Measurements from ENCODE around the gene LYPD6B.
A peak's percentile ranks its signal among the peaks of the same experiment; 100 is the strongest.

The LYPD6B gene

DNA sequence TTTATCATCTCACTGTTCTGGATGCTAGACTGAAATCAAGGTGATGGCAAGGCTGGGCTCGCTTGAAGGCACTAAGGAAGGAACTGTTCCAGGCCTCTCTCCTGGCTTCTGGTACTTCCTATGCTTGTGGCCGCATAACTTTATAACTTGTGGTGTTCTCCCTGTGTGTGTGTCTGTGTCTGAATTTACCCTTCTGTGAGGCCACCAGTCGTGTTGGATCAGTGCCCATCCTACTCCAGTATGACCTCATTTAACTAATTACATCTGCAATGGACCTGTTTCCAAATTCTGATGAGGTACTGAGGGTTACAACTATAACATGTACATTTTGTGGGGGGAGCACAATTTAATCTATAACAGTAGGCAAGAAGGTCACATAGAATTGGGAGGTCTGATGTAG lies 41.6 kb downstream of the LYPD6B start:
- DNase-seq, result no peak

DNA sequence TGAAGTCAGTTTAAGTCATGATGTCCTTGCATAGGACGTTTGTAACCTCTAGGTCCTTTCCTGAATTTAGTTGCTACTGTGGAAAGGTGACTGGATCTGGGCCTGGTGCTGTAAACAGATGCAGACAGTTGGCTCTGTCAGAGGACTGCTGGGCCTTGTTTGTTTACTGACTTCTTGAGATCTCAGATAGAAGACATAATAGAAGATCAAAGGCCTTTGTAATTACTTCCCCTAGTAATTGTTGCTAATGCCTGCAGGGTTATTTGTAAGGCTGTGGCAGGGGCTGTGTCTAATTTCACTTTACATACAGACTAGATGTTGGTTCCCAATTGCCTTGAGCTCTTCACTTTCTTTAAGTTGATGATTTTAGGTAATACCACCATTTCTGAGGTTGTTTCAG lies 42.5 kb downstream of the LYPD6B start:
- peak; percentile 19 for DNase-seq

DNA sequence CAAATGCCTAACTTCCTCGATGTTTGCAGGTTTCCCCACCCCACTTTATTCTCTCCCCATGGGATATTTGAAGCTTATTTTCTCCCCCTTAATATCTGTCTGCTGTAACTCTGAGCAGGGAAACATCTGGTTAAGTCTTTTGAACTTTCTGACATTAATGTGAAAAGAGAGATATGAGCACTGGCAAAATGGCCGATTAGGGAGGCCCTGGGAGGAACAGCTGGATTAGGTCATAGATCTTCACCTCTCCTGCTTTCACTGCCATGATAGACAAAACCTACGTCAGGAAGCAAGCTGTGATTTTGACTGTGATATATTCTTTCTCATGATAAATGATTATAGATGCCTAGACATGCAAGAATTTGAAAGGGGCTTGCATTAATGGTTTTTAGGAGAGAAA lies 43.6 kb downstream of the LYPD6B start:
- DNase-seq, result no peak

DNA sequence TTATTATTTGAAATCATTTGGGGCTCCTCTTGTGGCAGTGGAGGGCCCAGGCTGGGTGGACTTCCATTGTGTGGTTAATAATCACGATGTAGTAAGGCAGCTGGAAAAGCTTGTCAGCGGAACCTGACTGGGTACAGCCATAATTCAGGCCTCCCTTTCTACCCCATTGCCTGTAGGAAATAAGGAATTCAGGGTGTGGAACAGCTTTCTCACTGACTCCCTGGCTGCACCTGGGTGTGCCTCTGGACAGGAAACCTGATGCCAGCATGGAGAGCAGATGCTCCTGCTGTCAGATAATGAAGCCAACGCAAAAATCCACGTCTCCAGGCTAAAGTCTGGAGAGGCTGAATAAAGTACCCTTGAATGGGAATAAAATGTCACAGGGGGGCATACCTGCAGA lies 44.2 kb downstream of the LYPD6B start:
- peak; percentile 12 for DNase-seq

DNA sequence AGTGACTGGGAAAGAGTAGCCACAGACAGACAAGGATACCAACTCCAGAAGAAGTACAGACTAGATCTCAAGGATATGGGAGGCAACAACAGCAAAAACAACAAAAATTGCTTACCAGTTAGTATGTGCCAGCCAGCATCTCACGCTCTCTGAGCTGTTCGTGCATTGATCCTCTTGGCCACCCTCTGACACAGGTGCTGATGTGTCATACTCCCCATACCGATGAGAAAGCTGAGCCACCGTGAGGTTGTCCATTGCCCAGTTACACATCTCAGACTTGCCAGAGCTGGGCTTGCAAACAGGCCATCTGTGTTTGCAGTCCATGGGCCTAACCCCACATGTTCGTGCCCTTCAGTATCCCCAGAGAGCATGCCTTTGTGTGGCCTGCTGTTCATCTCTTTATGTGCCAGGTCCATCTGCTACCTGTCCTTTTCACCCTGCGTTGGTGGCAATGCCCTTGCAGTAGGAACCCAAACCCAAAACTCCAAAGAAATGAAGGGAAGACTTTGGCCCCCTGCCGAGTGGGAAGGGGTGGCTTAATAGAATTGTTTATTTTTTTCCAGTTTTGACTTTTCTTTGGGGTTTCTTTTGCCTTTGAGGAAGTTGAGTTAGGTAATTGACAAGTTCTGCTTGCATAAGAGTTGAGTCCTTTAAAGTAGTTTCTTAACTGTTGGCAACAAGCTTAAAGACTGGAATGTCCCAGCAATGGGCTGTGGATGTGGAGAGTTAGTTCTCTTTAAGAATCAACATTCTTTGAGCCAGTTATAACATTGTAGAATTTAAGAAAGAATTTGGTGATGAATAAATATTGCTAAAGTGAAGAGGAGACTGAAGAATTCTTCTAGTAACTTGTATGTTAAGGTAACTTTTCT lies 46.7 kb downstream of the LYPD6B start:
- DNase-seq, result no peak

DNA sequence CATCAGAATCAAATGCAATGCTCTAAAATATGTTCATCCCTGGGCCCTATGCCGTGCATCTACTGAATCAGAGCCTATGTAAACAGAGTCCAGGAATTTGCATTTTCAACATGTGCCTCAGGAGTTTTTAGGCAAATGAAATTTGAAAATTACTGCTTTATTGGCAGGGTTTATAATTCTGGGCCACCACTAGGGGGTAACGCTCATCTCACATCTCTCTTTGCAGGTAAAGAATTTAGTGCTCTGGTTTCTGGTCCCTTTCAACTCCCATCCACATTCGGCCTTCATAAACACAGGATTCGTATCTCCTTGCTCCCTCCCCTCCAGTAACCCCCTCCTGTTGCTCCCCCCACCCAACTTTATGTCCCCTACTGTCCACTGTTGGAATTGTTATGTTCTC lies 49.3 kb downstream of the LYPD6B start:
- DNase-seq, result peak; percentile 28

DNA sequence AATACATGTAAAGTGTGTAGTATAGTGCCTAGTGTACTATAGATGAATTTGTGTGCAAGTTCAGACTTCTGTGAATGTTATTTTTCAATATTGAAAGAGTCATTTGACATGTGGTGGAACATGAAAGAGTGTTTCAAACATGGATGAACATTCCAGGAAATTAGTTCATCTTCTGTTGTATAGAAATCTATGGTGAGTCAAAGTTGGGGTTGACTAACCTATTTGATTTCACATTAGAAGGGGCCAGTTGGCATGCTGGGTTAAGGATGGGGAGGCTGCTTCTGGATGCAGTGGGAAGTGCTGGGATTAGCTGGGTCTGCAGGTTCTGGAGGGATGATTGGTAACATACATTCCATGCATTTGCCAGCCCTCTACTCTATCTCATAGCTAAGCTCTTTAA lies 50.6 kb downstream of the LYPD6B start:
- DNase-seq, result no peak

DNA sequence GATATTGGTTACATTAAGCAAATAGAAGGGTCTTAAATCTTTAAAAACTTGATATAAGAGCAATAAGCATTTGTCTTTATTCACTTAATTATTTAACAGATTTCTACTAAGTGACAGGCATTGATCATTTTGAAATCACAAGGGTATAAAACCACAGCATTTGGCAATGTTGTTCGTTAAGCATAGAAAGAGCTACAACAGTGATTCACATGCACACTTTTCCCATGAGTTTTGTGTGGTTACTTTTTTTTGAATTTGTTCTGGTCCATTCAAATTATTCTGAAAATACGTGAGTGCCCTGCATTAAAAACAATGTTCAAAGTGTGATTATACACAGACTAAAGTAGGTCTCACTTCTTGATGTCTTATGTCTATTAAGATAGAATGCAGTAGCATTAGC lies 52.2 kb downstream of the LYPD6B start:
- no peak for DNase-seq

DNA sequence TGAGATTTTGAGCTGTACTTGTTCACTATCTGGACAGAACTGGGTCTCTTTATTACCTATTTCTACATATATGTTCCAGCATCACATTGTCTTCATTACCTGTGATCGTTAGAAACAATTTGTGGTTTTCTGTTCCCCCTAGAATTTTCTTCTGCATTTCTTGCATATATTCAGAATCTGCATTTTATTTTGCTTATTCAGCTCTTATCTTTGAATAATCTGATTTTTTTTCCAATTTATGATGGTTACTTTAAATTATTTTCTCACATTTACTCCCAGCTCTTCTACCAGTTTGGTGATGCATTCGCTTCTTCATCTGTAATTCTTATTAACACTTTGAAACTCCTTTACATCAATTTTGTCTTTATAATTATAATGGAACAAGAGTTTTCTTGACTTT lies 55.1 kb downstream of the LYPD6B start:
- no peak for DNase-seq

DNA sequence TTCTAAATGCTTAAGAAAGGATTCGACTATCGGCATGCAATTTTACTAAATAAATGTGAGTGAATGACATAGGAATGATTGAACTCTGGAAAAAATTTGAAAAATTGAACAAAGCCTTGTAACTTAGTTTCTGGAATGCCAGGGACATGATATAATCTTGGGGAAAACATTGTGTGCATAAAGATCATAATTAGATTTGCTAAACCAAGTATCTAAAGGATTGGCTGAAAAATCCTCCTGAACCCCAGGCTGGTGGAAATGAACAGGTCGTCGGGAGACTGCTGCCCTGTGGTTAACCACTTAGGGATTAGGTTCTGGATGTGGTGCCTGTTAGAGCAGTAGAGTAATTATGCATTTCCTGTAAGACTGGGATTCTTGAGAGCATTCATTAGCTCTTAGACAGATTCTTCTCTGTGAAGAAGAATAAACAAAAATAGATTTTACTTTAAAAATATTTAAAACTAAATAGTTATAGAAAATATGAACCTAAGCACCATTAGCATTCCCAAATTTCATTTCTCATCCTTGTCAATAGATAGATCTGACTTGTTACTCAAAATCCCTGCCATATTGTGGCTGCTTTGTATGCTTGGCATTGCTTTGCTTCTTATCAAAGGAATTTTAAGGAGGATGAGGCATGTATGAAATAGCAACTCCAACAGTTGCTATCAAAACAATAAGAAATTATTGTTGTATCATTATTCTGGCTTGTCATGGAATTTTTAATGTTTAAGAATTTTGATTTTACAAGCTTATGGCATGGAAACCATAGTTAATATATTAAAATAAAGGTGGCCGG lies 55.9 kb downstream of the LYPD6B start:
- no peak for DNase-seq

DNA sequence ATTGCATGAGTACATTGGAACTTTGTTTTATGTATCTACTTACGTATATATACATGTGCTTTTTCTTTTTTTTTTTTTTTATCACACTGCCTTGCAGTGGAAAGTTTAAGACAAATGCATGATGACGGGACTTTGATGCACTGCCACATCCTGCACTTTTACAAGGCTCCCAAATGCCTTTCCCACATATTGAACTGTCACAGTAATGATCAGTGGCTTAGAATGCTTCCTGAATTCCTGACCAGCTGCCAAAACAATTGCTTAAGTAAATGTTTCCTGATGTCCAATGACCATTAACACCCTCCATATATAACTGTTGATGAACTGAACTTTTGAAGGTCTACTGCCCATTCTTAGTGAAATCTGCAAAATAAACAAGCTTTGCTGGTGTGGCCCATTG lies 60.2 kb downstream of the LYPD6B start:
- no peak for DNase-seq

DNA sequence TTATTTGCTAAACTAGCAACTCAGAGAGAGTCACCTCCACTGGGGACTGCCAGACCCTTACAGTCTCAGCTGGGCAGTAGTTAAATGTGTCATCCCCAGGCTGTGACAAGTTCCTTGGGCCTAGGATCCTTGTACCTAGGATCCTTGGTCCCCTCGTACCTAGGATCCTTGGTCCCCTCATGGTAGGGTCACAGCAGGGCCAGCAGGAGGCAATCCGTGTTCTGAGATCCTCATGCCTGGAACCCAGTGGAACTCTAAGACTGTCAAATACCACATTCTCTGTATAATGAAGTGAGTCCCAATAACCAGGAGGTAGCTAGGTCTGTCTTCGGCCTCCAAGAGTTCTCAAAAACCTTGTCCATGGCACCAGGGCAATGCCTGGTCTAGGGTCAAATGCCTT lies 60.8 kb downstream of the LYPD6B start:
- DNase-seq, result no peak

DNA sequence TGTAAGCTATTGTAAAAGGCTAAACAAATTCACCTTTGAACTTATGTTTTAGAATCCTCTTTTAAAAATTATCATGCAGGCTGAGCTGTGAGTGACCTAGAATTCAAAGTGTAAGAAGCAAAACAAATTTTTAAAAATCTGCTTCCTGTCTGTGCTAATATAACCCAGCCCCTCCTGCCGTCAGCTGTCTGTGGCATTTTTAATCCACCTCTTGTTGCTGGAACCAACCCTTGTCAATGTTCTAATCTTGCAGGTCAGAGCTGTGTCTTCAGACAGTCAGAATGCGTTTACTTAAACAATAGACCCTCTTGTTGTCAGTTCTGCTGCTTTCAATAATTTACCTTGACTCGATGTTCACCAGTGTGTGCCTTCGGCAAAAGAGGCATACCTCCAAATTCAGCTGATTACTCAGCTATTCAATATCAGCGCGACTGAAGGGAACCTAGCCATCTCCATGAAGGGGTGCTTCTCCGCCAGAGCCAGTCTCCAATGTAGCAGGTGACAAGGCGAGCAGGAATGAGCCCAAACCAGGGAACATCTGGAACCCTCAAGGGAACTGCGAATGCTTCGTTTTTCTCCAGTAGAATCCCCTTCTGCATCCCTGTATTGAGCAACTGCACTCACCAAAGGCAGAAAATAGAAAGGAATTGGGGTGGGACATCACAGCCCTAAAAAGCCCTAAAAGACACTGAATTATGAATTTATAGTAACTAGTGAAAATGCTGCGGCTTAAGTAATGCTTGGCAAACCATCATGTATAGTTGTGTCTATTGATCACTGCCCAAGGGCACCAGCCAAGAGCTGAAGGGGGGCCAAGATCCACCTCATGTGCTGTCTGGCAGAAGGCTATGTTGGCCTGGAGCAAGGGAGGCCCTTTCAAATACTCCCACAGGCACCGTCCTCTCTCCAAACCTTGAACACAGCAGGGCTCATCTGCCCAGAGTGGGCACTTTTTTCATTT lies 62.5 kb downstream of the LYPD6B start:
- DNase-seq, result no peak

DNA sequence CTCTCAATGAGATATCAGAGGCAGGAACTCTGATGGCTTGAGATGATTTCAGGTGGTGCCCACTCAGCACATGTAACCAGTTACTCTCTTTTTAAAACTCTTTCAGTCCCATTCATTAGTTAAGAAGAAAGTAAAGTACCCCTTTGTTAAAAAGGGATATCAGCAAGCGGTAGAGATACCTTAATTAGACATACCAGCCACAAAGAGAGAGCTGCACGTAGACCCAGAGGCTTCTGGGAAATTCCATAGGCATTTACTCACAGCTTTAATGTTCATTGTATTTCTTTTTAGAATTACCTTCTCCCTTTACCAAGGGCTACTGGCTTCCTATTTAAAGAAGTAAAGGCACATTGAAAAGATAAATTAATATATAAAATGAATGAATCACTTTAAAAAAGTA lies 63.3 kb downstream of the LYPD6B start:
- no peak for DNase-seq

DNA sequence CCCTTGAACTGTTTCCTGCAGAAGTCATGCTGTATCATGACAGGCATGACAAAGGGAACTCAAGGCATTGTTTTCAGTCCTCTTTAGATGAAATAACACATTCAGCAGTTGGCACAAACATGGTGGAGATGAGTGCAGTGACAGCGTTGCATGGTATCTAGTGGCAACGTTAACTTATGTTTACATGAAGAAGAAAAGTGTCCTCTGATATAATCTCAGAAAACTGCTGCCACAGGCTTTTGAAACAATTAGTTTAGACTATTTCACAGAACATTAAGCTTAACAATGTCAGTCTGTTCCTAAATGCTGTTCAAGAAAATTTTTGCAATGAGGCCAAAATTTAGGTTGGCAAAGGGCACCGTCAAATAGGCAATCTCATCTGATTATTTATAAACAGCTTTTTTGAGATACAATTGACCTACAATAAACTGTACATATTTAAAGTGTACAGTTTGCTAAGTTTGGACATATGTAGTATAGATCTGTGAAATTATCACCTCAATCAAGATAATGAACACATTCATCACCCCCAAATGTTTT lies 64.7 kb downstream of the LYPD6B start:
- no peak for DNase-seq

DNA sequence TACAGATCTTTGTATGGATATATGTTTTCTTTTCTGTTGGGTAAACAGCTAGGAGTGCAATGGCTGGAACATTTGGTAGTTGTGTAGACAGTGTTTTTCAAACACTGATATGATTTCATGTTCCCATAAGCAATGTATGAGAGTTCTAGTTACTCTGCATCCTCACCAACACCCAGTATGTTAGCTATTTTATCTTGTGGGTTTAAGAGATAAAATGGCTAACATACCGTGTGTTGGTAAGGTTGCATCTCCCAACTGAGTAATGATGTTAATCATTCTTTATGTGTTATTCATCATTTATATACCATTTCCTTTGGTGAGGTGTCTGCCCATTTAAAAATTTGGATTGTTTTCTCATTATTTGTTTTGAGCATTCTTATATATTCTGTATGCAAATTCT lies 65.7 kb downstream of the LYPD6B start:
- DNase-seq, result no peak

DNA sequence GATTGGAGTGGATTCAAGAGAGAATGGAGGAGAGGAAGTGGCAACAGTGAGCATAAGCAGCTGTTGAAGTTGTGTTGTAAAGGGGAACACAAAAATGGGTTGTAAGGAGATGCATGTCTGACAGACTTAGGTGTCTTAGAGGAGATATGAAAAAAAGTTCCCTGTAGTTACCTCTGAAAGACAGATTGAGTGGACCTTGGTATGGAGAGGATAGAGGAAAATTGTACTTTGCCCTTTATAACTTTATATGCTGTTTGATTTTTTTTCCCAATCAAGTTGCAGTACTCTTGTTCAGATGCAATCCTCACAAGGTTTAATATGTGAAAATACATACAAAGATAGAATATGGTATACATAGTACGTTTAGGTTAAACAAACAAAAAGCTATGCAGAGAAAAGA lies 73.6 kb downstream of the LYPD6B start:
- no peak for DNase-seq

DNA sequence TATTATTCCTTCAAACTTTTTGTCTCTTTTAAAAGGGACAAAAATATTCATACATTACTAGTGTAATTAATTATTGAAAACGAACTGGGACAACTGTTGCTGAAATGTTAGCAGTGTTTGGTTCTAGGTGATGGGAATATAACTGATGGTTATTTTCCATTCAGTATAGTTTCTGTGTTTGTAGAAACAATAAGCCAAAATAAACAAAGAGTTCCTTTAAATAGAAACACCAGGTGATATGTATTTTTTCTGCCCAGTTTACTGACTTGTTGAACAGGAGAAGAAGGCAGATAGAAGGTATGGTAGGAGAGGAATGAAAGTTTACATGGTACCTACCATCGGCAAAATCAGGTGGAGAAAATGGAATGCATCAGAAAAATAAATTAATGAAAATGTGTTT lies 74.2 kb downstream of the LYPD6B start:
- peak; percentile 13 for DNase-seq

DNA sequence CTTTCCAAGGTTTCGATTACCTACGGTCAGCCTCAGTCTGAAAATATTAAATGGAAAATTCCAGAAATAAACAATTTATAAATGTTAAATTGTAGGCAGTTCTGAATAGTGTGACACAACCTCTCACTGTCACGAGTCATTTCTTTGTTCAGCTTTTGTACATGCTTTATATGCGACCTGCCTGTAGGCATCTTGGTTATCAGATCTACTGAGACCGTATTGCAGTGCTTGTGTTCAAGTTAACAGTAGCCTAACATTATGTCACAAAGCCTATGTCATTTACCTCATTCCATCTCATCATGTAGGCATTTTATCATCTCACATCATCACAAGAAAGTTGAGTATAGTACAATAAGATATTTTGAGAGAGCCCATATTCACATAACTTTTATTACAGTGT lies 77.3 kb downstream of the LYPD6B start:
- DNase-seq, result no peak

DNA sequence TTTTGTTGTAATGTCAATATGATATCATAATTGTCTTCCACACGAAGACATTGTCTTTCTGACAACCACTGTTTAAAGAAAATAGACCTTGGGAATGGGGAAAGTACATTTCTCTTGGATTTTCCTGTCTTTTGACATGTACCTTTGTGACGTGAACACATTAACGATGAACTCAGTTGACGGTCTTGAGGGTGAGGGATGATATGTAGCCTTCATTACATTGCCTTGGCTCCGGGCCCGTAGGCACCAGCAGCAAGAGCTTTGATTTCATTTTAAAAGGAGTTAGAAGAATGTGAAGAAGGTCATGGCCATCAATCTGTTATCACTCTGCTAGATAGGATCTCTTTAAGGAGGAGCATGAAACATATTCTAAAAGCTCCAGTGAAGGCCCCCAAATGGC lies 80.9 kb downstream of the LYPD6B start:
- no peak for DNase-seq

DNA sequence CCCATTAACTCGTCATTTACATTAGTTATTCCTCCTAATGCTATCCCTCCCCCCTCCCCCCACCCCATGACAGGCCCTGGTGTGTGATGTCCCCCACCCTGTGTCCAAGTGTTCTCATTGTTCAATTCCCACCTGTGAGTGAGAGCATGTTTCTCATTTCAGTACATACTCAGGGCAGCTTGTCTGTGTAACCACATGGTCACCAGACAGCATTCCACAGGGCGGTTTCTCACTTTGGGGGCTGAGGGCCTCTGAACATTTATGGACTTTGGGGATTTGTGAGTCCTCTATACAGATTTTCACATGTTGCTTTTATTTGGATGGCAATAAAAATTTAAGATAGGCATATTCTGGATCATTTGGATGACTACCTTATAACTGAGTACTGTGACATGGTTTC lies 84.0 kb downstream of the LYPD6B start:
- DNase-seq, result no peak

DNA sequence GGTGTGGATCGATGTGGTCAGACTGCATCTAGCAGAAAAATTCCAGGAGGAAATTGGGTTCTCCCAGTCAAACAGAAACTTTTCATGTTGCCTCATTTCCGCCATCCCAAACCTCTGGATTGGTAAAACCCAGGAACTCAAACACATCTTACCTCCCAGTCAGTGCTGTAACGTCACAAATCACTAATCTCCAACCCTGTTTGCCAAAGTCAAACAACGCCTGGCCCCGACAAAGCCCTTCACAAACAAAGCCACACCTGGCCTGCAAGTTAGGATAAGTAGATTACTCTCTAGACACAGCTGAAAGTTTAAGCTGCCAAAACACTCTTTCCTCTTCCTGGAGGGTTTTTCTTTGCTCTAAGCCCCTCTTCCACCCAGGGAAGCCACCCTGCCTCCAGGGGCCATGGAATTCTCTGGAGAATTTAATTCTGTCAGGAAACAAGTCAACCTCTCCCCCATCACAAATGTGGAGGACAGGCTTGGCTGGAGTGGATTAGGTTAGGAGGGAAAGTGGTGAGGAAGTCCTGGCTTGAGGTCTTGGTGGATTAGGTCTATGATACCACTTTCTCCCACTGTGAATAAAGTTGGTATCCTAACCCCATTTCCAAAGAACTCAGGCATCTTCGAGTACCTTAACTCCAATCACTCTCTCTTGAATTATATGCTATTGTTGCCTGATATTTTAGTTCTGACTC lies 86.7 kb downstream of the LYPD6B start:
- peak; percentile 81 for DNase-seq
